Stimulated activated CD8-positive, alpha-beta memory T cell treated with anti-CD3 and anti-CD28 coated beads, Interleukin-15, amount 100 ng/mL, for 4 hours (primary cell): ENCODE measurements around the gene MLH3.
"Not testable (repeated sequence)": the region's sequence is repeated elsewhere in the genome, so short reads cannot be mapped to it uniquely, and the experiment has no call there.

ENCODE experiments used
- DNase-seq, 2 donors: peaks; one replicate each; pipeline ENCODE4 v3.0.0-alpha.2; 2020; ENCODE audit warnings: low read depth in 2 of 2

MLH3 gene

GRCh38 chr14:75050852-75051555, at the start of gene MLH3:
MLH3 (minus strand) TSS chr14:75051467; CDS start chr14:75049655, 1,812 bp downstream.
- DNase-seq: peak; percentile 58 to 59

GRCh38 chr14:75098682-75099081, 47.4 kb upstream of the MLH3 start:
- DNase-seq: no peak

- no peak for DNase-seq
These were observed 46.9 kb upstream of the MLH3 start for GRCh38 chr14:75098212-75098611.

- DNase-seq: no peak
These were observed 45.7 kb upstream of the MLH3 start for GRCh38 chr14:75096959-75097358.

GRCh38 chr14:75095690-75096089, 44.4 kb upstream of the MLH3 start:
- no peak for DNase-seq

- no peak for DNase-seq
These were observed 43.6 kb upstream of the MLH3 start for GRCh38 chr14:75094896-75095295.

- no peak for DNase-seq
These were observed 41.4 kb upstream of the MLH3 start for GRCh38 chr14:75092698-75093097.

GRCh38 chr14:75091251-75091650, 40.0 kb upstream of the MLH3 start:
- no peak for DNase-seq

- DNase-seq: no peak
These were observed 39.1 kb upstream of the MLH3 start for GRCh38 chr14:75090353-75090752.

GRCh38 chr14:75088566-75089373, 37.5 kb upstream of the MLH3 start:
- DNase-seq: peak in 1 of 2 donors; percentile 3

- no peak for DNase-seq
These were observed 36.9 kb upstream of the MLH3 start for GRCh38 chr14:75088153-75088552.

- DNase-seq: no peak
These were observed 33.2 kb upstream of the MLH3 start for GRCh38 chr14:75084513-75084912.

- DNase-seq: no peak
These were observed 32.0 kb upstream of the MLH3 start for GRCh38 chr14:75083271-75083670.

GRCh38 chr14:75081660-75082229, 30.5 kb upstream of the MLH3 start:
- DNase-seq: no peak

GRCh38 chr14:75079521-75079920, 28.3 kb upstream of the MLH3 start:
- no peak for DNase-seq

GRCh38 chr14:75077794-75078193, 26.5 kb upstream of the MLH3 start:
- DNase-seq: no peak

GRCh38 chr14:75070383-75070782, 19.1 kb upstream of the MLH3 start:
- no peak for DNase-seq

GRCh38 chr14:75069811-75070145, 18.5 kb upstream of the MLH3 start:
- DNase-seq: no peak

- DNase-seq: no peak
These were observed 18.0 kb upstream of the MLH3 start, which contains the start of gene ZC2HC1C for GRCh38 chr14:75069121-75069810. ZC2HC1C (plus strand) TSS chr14:75069641; CDS start chr14:75070574, 933 bp downstream.

GRCh38 chr14:75068294-75069120, 17.2 kb upstream of the MLH3 start:
- no peak for DNase-seq

GRCh38 chr14:75067765-75068164, 16.5 kb upstream of the MLH3 start:
- not testable (repeated sequence) for DNase-seq
